ENCODE data around the gene HTR6.

The HTR6 gene

DNA sequence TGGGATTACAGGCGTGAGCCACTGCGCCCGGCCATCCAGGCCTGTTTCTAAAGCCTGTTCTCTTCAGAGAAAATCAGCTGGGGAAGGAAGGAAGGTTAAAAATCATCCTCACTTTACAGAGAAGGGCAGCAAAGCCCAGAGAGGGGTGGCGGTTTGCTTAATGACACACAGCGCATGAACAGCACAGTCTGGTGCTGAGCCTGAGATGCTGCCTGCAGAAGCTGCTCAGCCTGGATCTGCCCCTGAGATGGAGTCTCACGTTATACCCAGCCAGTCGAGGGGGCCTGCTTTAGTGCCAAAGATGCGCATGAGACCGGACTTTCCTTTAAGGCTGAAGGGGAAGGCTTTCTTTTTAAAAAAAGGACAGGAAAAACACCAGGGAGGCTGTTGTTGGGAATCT, 21.3 kb downstream of the HTR6 start:
- no peak for DNase-seq (ENCODE audit: low read depth in 2 of 3, low spot score in 2 of 3)

DNA sequence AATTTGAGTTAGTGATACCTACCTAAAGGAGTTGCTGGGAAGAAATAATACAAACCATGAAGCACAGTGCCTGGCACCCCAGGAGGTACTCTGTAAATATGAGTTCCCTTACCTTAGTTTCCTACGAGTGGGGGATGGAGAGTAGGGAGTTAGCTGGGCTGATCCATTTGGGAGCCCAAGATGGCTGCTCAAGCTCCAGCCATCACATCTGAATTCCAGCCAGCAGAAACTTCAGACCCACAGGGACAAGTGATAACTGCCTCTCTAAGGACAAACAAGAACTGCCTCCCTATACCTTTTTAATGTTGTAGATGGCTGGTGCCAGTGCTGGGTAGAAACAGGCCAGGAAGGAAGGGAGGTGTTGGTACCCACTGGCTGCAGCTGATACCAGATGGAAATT, 22.7 kb downstream of the HTR6 start:
- no peak for DNase-seq (ENCODE audit: low read depth in 2 of 3, low spot score in 2 of 3)

- DNase-seq (ENCODE audit: low read depth in 2 of 3, low spot score in 2 of 3) = no peak
Observed at GRCh38 chr1:19688041-19688842, 23.6 kb downstream of the HTR6 start.

- no peak for DNase-seq (ENCODE audit: low read depth in 2 of 3, low spot score in 2 of 3)
Observed at GRCh38 chr1:19689085-19689757, 24.5 kb downstream of the HTR6 start.

DNA sequence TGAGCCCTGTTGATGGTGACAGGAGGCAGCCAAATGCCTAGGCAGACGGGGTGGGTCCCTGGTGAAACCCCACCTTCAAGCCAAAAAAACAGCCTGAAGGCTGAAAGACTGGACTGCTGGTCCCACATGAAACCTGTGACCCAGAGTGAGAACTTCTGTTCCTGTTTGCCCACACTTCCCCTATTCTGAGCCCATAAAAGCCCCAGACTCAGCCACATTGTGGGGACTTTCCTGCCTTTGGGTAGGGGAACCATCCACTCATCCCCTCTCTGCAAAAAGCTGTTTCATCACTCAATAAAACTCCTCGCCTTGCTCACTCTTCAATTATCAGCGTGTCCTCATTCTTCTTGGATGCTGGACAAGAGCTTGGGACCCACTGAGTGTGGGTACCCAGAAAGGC, 25.2 kb downstream of the HTR6 start:
- no peak for DNase-seq (ENCODE audit: low read depth in 2 of 3, low spot score in 2 of 3)

DNA sequence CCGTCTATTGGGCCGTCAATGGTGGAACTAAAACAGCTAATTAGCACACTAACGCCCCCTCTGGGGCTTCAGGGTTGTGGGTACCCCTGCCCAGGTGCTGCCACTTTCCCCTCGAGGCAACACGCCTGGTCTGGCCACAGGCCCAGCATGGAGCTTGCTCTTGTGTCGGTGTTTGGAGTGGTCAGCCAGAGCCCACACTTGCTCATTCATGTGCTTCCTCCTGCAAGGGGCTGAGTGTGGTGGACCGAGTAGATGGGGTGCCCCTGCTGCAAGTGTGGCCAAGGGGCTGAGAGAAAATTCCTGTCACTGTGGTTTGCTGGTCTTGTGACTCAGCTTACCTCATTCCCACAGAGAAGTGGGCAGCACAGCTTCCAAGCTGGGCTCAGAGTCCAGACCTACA, 25.7 kb downstream of the HTR6 start:
- no peak for DNase-seq (ENCODE audit: low read depth in 2 of 3, low spot score in 2 of 3)

GRCh38 chr1:19694298-19694697, 29.6 kb downstream of the HTR6 start:
- DNase-seq (ENCODE audit: low read depth in 2 of 3, low spot score in 2 of 3) = no peak

DNA sequence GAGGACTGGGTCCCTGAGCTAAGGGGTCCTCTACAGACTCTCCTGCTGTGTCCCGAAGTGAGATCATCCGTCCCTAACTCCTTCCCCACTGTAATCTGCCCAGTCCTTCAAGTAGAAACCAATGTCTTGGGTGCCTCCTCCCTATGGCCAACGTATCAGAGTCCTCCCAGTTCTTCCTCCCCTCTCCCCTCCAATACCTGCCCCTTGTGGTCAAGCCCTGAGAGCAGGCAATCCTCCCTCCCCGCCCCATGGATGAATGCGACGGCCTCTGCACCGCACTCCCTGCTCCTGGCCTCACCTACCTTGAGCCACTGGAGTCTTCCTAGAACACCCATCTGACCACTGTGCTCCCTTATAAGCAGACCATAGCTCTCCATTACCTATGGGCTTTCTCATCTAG, 31.1 kb downstream of the HTR6 start:
- DNase-seq (ENCODE audit: low read depth in 2 of 3, low spot score in 2 of 3) = no peak

GRCh38 chr1:19696820-19697219, 32.1 kb downstream of the HTR6 start:
- no peak for DNase-seq (ENCODE audit: low read depth in 2 of 3, low spot score in 2 of 3)

GRCh38 chr1:19698181-19698580, 33.5 kb downstream of the HTR6 start:
- DNase-seq (ENCODE audit: low read depth in 2 of 3, low spot score in 2 of 3) = no peak

- DNase-seq (ENCODE audit: low read depth in 2 of 3, low spot score in 2 of 3) = no peak
Observed at GRCh38 chr1:19700079-19700777, 35.6 kb downstream of the HTR6 start.

DNA sequence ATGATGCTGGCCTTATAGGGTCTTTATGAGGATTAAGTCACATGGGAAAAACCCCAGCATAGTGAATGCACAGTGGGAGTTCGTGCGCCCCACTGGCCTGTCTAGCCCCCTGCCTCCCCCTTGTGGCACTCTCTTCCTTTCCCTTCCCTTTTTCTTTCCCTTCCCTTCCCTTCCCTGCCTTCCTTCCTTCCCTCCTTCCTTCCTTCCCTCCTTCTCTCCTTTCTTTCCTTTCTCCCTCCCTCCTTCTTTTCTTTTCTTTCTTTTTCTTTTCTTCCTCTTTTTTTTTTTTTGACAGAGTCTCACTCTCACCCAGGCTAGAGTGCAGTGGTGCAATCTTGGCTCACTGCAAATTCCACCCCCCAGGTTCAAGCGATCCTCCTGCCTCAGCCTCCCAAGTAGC, 38.6 kb downstream of the HTR6 start:
- DNase-seq (ENCODE audit: low read depth in 2 of 3, low spot score in 2 of 3) = no peak

- DNase-seq (ENCODE audit: low read depth in 2 of 3, low spot score in 2 of 3) = peak in 2 of 3 experiments; percentile 27
Observed at GRCh38 chr1:19704247-19705113, 39.8 kb downstream of the HTR6 start.

DNA sequence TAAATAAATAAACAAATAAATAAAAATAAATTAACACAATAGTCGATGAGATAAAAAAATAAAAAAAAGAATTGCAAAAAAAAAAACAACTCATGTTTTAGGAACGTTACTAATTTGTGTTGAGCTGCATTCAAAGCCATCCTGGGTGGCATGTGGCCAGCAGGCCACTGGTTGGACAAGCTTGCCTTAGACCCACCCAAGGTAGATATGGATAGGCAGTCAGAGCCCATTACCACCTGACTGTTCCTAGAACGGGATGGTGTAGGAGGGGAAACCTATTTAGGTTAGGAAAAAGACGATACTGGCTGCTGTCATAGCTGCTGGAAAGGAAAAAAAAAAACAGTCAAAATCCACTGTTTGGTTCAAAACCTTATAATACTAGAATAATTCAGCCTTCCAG, 40.8 kb downstream of the HTR6 start:
- DNase-seq (ENCODE audit: low read depth in 2 of 3, low spot score in 2 of 3) = no peak

DNA sequence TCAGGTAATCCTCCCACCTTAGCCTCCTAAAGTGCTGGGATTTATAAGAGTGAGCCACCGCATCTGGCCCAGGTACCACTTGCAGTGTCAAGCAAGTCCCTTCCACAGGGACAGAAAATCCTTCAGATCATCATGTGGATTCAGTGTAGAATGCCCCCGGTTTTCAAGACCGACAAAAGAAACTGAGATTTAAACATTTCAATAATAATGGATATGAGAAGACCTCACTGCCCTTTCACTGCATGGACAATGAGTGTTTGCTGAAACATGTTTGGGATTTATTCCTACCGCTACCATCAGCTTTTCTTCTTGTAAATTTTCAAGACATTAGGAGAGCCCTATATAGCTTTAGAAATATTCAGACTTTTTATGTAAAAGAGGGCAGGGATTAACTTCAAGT, 41.5 kb downstream of the HTR6 start:
- DNase-seq (ENCODE audit: low read depth in 2 of 3, low spot score in 2 of 3) = no peak

- no peak for DNase-seq (ENCODE audit: low read depth in 2 of 3, low spot score in 2 of 3)
Observed at GRCh38 chr1:19708567-19709110, 44.0 kb downstream of the HTR6 start.

DNA sequence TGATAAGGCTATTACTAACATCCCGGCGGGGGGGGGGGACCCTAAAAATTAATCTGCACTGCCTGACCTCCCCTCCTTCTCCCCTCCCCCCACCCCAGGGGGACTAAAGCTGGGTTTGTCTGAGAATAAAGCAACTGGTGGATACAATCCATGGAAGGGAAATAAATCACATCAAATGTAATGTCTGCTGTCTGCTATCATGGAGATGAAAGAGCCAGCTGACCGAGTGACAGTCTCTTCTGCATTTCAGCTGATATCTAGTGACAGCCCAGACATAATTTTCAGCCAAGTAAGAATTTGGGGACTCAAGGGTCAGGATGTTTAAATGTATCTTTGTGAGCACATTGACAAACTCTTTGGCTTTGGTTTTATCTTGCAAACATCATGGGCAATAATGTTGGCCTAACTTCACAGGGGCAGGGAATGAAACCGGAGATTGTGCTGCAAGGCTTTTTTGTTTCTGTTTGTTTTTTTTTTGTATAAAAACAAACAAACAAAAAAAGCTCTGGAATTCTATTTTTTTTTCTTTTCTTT, 44.7 kb downstream of the HTR6 start:
- no peak for DNase-seq (ENCODE audit: low read depth in 2 of 3, low spot score in 2 of 3)

GRCh38 chr1:19710825-19711611, 46.3 kb downstream of the HTR6 start:
- DNase-seq (ENCODE audit: low read depth in 2 of 3, low spot score in 2 of 3) = no peak

GRCh38 chr1:19712928-19713327, 48.3 kb downstream of the HTR6 start:
- DNase-seq (ENCODE audit: low read depth in 2 of 3, low spot score in 2 of 3) = no peak

Data from activated CD8-positive, alpha-beta memory T cell treated with anti-CD3 and anti-CD28 coated beads for 48 hours (primary cell).